DND-41 (cell line): ENCODE results near the gene NRCAM.

Experiments
- ATAC-seq: fragments of 200-7000 bp; cut with Tn5 transposase; 3 replicates; pipeline ENCODE4 v1.9.1; 2021; ENCODE audit warnings: low read depth; ENCODE audit not compliant: insufficient read depth
- DNase-seq: peaks from one replicate; pipeline ENCODE4 v3.0.0-alpha.2; 2020
- H2AFZ ChIP-seq: 2 replicates; pipeline ENCODE4 v1.6.0; 2012; ENCODE audit warnings: low read depth, low read length
- H3K27ac ChIP-seq: 2 replicates; pipeline ENCODE4 v1.5.1; 2012; ENCODE audit warnings: low read length, inconsistent platforms
- H3K27me3 ChIP-seq: fragments of 200-600 bp; sonication (generic); 2 replicates; pipeline ENCODE4 v1.6.0; 2012; ENCODE audit warnings: low read length, mild to moderate bottlenecking, inconsistent platforms; ENCODE audit not compliant: insufficient read depth, poor library complexity
- H3K36me3 ChIP-seq: 2 replicates; pipeline ENCODE4 v1.5.1; 2012; ENCODE audit warnings: low read length, inconsistent platforms; ENCODE audit not compliant: insufficient read depth
- H3K4me1 ChIP-seq: 2 replicates; pipeline ENCODE4 v1.5.1; 2012; ENCODE audit warnings: mild to moderate bottlenecking, low read length; ENCODE audit not compliant: insufficient read depth
- H3K4me2 ChIP-seq: 2 replicates; pipeline ENCODE4 v1.6.0; 2012; ENCODE audit warnings: mild to moderate bottlenecking, moderate library complexity, low read length, inconsistent platforms; ENCODE audit not compliant: insufficient read depth
- H3K4me3 ChIP-seq, 2 experiments: fragments of 200-600 bp in 1 of 2; shearing (Covaris generic) in 1 of 2; 2 replicates each; pipeline ENCODE4 v1.5.1; 2012 to 2016; ENCODE audit warnings: inconsistent platforms in 2 of 2, low read length in 2 of 2, mild to moderate bottlenecking in 2 of 2, low read depth in 1 of 2, moderate library complexity in 1 of 2
- H3K79me2 ChIP-seq: 2 replicates; pipeline ENCODE4 v1.6.0; 2012; ENCODE audit warnings: low read length, inconsistent platforms; ENCODE audit not compliant: insufficient read depth
- H3K9ac ChIP-seq: 2 replicates; pipeline ENCODE4 v1.6.0; 2012; ENCODE audit warnings: low read depth, mild to moderate bottlenecking, inconsistent platforms, low read length, moderate library complexity
- H3K9me3 ChIP-seq: 2 replicates; pipeline ENCODE4 v1.5.1; 2012; ENCODE audit warnings: low read length, moderate library complexity, mild to moderate bottlenecking, inconsistent platforms; ENCODE audit not compliant: insufficient read depth, severe bottlenecking
- H4K20me1 ChIP-seq: 2 replicates; pipeline ENCODE4 v1.6.0; 2012; ENCODE audit warnings: low read length; ENCODE audit not compliant: insufficient read depth
- EZH2 ChIP-seq: IDR thresholded peaks from 3 replicates; pipeline ENCODE4 v1.6.1; 2012; ENCODE audit warnings: borderline replicate concordance, low read depth, mild to moderate bottlenecking, moderate library complexity, low read length, inconsistent platforms; ENCODE audit not compliant: severe bottlenecking
- TF ChIP-seq, protein P1 (sequence below): IDR thresholded peaks from 2 replicates; pipeline ENCODE4 v1.5.1; 2012; ENCODE audit warnings: borderline replicate concordance, low read length, moderate library complexity, mild to moderate bottlenecking; ENCODE audit not compliant: poor library complexity, severe bottlenecking; ENCODE audit errors: extremely low read depth

Gene NRCAM

DNA sequence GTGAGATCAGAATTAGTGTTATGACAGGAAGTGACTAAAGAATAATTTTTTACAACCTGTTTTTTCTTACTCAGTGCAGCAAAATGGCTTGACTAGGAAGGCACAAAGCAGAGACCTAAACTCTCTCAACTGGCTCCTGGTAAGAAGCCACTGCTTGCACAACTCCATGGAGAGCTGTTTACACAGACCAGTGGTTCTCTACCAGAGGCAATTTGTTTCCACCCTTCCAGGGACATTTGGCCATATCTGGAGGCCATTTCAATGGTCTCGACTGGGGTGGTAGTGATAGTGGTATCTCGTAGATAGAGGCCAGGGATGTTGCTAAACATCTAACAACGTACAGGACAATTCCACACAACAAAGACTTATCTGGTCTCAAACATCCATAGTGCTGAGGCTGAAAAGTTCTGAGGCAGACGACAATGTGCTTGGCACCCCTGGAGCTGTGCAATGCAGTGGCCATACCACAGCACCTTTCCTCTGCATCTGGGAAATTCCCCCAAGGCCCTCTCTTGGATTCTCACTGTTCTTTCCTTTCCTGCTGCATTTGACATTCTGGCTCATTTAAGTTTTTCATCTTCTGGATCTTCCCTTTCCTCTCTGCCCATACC, 220.7 kb downstream of the NRCAM start:
- Histone ChIP-seq H3K4me2 (no peak overlapping the region), H2AFZ (no peak overlapping the region)

DNA sequence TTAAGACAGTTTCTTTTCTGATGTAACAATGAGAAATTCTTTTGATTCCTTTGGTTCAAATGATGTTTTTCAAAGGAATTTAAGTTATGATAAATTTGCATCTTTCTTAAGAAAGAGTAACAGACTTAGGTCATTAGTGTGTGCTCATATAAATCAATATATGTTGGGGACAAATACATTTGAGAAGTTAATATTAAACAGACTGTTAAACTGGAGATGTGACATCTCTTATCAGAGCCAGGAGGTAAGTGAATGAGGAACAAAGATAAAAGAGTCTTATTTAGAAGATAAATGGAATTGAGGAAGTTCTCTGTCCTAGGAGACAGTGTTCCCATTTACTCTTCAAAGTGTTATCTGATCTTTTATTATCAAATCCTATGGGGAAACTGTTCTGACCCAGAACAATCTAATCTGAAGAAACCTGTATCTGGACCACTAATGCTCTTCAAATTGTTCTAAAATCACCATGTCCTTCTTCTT, 221.2 kb downstream of the NRCAM start:
- Histone ChIP-seq H4K20me1 (no peaks in the 10 kb centered on the region), H3K27me3 (peaks cover 8% of the 10 kb centered on the region), H3K4me2 (no peak overlapping the region), H3K4me3 (no peak overlapping the region), H3K79me2 (no peaks in the 10 kb centered on the region), H3K9me3 (no peaks in the 10 kb centered on the region), H3K27ac (no peak overlapping the region), H3K4me1 (no peaks in the 10 kb centered on the region), H3K36me3 (no peaks in the 10 kb centered on the region), H2AFZ (no peak overlapping the region), H3K9ac (no peak overlapping the region)
- DNase-seq (no peak), ATAC-seq (no peak)
- TF ChIP-seq, protein P1, sequence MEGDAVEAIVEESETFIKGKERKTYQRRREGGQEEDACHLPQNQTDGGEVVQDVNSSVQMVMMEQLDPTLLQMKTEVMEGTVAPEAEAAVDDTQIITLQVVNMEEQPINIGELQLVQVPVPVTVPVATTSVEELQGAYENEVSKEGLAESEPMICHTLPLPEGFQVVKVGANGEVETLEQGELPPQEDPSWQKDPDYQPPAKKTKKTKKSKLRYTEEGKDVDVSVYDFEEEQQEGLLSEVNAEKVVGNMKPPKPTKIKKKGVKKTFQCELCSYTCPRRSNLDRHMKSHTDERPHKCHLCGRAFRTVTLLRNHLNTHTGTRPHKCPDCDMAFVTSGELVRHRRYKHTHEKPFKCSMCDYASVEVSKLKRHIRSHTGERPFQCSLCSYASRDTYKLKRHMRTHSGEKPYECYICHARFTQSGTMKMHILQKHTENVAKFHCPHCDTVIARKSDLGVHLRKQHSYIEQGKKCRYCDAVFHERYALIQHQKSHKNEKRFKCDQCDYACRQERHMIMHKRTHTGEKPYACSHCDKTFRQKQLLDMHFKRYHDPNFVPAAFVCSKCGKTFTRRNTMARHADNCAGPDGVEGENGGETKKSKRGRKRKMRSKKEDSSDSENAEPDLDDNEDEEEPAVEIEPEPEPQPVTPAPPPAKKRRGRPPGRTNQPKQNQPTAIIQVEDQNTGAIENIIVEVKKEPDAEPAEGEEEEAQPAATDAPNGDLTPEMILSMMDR = no peak

More for the DNA sequence above, 220.7 kb downstream of the NRCAM start:
- Histone ChIP-seq H3K36me3 (no peaks in the 10 kb centered on the region), H3K27me3 (peaks cover 8% of the 10 kb centered on the region), H3K79me2 (no peaks in the 10 kb centered on the region), H3K9ac (no peak overlapping the region), H4K20me1 (no peaks in the 10 kb centered on the region), H3K27ac (no peak overlapping the region), H3K4me3 (no peak overlapping the region), H3K4me1 (no peaks in the 10 kb centered on the region), H3K9me3 (no peaks in the 10 kb centered on the region)
- ATAC-seq (no peak), DNase-seq (no peak)
- TF ChIP-seq, protein P1 = no peak
- TF ChIP-seq EZH2 = no peak

DNA sequence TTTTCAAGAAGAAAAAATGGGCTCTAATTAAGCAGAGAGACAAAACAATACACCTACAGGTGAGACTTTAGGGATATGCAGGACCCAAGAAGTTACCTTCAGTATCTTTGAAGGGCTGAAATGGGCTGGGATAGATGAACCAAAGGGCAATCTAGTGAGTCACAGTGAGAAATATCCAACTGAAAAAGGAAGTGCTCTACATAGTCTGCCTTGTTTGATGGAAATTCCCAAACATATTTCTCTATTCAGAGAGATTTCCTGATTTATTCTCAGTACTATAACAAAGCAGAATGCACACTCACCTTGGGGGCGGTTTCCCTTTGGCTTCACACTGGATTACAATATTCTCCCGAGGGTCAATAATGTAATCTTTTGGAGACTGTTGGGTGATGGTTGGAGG, 222.0 kb downstream of the NRCAM start:
- ATAC-seq (no peak), DNase-seq (no peak)
- Histone ChIP-seq H2AFZ (no peak overlapping the region), H3K4me2 (no peak overlapping the region), H4K20me1 (no peaks in the 10 kb centered on the region), H3K9ac (no peak overlapping the region), H3K4me1 (no peaks in the 10 kb centered on the region), H3K9me3 (no peaks in the 10 kb centered on the region), H3K36me3 (no peaks in the 10 kb centered on the region), H3K4me3 (no peak overlapping the region), H3K79me2 (no peaks in the 10 kb centered on the region), H3K27ac (no peak overlapping the region), H3K27me3 (peaks cover 12% of the 10 kb centered on the region)
- no peak for TF ChIP-seq EZH2
- TF ChIP-seq, protein P1 = no peak

DNA sequence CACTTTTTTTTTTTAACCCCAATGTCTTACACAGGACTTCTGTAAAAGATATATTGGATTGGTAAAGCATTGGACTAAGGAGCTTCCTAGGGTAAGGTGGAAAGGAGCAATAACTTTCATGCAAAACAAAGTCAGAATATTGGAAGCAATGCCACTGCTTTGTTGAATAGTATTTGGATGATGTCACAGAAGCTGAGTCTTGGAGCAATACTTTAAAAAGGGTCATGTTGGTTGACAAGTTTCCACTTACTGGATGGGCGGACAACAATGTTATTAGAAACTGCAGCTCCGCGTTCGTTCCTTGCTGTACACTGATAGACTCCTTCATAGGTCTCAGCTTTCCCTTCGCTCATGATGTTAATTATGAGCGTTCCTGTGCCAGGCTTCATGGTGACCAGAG, 224.2 kb downstream of the NRCAM start:
- Histone ChIP-seq H3K36me3 (no peaks in the 10 kb centered on the region), H2AFZ (no peak overlapping the region), H3K4me1 (no peaks in the 10 kb centered on the region), H4K20me1 (no peaks in the 10 kb centered on the region), H3K27me3 (peaks cover 10% of the 10 kb centered on the region), H3K4me3 (no peak overlapping the region), H3K27ac (no peak overlapping the region), H3K9me3 (no peaks in the 10 kb centered on the region), H3K9ac (no peak overlapping the region), H3K4me2 (no peak overlapping the region), H3K79me2 (no peaks in the 10 kb centered on the region)
- TF ChIP-seq EZH2 = no peak
- TF ChIP-seq, protein P1 = no peak
- ATAC-seq (no peak), DNase-seq (no peak)
